Activated CD8-positive, alpha-beta memory T cell treated with anti-CD3 and anti-CD28 coated beads for 48 hours (primary cell): ENCODE data around the gene BTG4.

Source experiments
- DNase-seq, 3 experiments: peaks; one replicate each; pipeline ENCODE4 v3.0.0-alpha.2; 2020; ENCODE audit warnings: low read depth in 2 of 3, low spot score in 2 of 3

BTG4 gene

DNA sequence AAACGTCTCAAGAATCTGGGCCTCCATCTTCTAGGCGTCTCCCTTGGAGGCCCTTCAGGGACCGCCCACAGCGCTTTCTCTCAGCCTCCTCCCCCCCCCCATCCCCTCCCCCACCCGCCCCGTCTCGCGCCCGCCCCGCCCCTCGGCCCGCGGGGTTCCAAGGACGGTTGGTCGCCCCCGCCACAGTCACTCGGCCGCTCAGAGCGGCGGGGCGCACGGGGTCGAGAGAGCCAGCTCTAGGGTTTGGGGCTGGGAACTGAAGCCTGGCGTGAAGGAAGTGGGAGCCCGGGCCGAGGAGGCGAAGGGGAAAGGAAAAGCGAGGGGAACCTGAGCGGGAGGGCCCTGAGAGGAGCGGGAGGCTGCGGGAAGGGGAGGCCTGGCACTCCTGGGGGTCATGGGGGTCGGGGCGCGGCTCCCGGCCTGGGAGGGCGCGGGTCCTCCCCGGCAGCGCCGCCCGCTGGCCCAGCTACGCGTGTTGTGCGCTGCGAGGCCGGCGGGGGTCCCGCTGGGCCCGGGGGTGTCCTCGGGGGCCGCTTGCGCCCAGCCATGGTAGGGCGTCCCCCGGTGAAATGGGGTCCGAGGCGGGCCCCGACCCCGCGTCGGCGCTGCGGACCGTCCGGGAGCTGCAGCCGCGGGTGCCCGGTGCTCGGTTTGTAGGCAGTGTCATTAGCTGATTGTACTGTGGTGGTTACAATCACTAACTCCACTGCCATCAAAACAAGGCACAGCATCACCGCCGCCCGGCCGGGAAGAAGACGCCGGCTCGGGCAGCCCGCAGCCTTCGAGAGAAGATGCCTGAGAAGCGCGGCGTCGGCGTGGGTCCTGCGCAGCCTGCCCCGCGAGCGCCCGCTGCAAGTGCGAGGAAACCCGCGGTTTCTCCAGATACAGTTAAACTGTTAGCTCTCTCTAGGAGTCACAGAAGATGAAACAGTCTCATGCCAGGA, at the start of gene BTG4:
Gene BTG4, minus strand, starts transcription at position 91 of the 944 bp plus-strand sequence. CDS start 13,610 bp downstream, outside the sequence.
- DNase-seq = peak in 1 of 3 experiments; percentile 23

DNA sequence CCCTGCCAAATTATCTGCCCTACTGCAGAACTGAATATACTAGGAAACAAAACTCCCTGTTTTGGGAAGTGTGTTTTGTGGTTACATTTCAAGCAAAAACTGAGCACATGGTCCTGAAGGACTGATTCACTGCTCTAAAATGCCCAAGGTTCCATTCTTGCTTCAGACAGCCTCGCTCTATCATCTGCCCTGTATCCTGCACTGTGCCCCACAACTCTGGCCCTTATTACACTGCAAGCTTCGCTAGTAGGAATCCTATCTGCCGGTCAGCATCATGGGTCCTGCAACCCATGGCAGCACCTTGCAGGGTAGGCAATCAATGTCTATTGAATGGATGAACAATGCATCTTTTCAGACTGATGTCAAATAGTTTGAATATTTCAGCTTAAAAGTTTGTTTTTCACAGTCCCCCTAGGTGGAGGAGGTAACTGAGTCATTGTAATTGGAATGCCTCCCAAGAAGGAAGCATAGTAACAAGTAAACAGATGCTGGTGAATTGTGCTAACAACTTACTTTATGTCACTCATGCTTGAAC, 49.7 kb upstream of the BTG4 start:
- no peak for DNase-seq

DNA sequence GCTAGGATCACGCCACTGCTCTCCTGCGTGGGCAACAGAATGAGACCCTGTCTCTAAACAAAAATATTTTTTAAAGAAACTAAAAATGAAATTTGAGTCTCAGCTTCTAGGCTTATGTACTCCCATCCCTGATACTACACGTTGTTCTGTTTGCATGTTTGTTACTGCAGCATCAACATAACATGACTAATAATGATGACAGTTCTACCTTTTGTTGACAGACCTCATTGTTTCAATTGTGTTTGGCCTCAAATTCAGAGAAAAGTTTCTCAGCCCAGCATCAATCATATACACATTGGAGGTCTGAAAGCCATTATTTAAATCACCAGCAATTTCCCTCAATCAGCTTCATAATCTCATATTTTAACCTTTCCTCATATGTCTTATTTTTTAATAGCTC, 49.1 kb upstream of the BTG4 start:
- DNase-seq = no peak

DNA sequence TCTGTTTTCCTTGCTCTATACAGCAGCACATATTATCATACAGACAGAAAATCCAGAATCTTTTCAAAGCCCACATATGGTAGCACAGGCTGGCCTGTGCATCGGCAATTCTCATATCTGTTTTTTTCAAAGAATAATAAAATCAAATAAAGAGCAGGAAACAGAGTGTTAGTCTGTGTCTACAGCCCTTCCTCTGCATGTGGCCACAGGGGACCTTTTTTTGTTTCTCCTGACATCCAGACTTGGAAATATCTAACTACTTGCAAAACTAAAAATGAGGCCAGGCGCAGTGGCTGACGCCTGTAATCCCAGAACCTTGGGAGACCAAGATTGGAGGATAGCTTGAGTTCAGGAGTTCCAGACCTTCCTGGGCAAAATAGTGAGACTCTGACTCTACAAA, 48.6 kb upstream of the BTG4 start:
- DNase-seq = no peak

DNA sequence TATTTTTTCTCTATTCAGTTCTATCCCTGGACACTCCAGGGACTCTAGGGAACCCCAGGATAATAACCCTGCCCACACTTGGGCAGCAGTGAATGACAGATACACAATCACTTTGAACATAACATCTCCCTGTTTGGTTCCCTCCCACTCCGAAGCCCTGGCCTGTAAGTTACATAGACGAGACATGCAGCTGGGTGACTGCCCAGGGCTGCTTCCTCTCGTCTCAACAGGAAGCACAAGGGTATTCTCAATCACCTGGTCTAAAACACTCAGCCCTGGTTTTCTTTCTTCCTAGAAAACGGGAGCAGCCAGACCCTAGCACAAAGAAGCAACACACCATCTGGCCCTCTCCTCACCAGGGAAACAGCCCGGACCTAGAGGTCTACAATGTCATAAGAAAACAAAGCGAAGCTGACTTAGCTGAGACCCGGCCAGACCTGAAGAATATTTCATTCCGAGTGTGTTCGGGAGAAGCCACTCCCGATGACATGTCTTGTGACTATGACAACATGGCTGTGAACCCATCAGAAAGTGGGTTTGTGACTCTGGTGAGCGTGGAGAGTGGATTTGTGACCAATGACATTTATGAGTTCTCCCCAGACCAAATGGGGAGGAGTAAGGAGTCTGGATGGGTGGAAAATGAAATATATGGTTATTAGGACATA, 47.7 kb upstream of the BTG4 start:
- no peak for DNase-seq

DNA sequence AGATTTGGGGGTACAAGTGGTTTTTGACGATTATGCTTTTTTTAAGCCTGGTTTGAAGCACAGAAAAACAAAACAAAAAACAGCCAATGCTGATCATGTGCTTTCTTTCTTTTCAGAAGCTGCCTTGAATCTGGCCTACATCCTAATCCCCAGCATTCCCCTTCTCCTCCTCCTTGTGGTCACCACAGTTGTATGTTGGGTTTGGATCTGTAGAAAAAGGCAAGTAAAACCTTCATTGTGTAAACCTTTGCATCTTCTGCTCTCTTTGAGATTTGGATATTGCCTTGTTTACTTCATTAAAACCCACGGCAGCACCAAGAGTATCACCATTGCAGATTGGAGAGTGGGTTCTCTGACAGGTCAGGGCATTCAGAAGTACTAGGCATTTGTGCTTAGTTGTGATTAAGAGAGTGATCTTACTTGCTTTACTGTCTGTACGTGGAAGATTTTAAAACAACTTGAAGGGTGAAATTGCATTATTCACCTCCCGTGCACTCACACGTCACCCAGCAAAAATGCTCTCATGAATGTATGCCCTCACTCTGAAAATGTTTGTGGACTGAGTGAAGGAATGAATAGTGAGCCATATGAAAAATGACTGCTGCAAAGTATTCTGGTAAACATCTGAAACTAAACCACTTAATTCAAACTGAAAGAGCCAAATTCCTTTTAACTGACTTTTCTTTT, 45.4 kb upstream of the BTG4 start:
- DNase-seq = no peak

DNA sequence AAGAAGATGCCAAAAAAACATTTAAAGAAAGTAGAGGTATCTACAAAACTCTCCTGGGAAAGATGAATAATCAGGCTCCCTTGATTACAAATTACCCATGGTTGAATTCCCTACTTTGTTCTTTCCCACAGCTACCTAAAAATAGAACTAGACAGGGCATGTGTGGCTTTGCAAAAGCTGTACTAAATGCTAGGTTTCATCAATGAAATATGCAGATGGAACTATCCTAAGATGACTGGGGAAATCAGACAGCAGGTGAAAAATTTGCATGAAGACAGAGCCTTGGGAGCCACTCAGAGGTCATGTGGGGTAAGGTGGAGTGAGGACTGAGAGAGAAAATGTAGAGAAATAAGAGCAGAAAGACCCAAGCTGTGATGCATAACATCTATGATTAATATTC, 43.1 kb upstream of the BTG4 start:
- DNase-seq = no peak

DNA sequence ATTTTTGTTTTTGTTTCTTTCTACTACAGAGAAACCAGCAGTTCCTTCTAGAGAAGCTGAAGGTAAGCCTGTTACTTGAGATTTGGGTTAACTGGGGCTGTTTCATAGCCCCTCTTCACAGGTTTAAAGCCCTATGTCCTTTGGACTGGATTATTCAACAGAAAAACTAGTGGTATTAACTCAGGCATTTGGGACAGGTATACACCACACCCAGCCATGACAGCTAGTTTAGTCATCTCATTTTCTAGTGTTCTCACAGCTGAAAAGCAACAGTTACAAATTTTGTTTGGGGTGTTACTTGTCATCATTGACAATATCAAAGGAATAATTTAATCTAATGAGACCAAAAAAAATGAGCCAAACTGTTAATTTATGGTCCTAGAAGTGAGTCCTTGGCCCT, 42.3 kb upstream of the BTG4 start:
- no peak for DNase-seq

DNA sequence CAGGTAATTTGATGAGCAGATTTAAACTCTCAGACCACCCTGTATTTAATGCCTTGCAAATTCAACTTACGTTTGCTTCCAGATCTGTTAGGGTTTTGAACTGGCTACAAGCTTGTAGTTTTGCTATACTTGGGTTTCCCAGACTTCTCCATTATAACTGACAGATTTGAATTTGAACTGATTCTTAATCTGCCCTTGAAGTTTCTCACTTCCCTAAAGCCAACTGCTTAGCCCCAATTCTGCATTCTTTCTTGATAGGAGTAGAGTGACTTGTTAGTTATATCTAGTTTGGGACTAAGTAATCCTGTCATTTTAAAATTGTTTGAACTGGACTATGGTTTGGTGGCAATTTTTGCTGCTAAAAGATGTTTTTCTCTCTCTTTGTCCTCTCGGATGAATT, 38.1 kb upstream of the BTG4 start:
- DNase-seq = no peak

DNA sequence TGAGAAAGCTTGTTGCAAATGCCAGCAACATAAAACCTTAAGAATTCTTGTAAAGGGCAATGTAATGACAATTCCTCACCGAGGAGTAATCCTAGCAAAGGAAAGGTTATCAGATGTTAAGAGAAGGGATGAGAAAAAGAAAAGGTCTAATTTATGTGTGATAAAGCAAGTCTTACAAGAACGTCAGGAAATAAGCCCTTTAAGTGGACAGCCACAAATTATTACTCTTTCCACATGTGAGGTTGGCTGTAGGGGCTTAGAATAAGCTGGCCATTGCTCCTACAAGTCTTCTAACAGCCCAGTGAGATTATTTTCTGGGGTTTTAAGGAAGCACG, 37.6 kb upstream of the BTG4 start:
- DNase-seq = no peak

DNA sequence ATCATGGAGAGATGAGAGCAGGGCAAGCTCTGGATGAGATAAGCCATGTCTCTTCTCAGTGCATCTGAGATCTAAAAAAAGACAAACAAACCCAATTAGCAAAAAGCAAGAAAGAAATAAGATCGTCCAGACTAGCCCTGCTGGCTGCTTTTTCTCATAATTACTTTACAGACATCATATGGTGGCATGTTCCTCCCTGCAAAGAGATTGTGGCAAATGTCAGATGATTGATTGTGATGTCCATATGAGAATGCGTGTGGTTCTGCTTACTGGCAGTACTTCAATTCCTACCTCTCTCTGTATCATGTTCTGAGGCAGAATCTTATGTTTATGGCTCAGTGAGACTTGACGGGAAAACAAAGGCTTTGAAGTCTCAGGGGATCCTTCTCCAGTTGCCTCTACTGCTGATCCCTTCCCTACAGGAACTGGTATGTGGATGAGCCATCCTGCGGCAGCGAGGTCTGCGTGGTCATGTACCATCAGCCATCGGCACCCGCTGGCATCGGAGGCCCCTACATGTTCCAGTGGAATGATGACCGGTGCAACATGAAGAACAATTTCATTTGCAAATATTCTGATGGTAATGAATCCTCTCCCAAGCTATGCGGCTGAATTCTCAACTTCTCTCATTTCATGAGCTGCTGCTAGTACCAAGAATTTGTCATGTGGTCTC, 37.1 kb upstream of the BTG4 start:
- DNase-seq = no peak

DNA sequence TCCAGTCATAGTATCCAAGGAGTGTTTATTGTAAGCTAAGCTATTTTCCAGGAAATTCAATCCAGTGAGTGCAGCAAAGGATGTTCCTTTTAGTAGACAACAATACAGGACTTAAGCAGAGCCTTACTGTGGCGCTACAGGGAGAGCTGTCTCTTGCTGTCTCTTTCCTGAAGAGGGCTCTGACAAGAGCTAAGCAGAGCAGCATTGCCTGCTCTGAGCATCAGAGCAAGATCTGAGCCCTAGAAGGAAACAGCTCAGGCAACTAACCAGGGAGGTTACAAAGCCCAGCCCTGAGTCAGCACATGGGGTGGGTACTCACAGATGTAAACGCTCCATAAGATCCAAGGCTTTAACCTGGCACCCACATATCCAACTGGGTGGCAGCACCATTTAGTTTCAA, 36.3 kb upstream of the BTG4 start:
- DNase-seq = no peak

DNA sequence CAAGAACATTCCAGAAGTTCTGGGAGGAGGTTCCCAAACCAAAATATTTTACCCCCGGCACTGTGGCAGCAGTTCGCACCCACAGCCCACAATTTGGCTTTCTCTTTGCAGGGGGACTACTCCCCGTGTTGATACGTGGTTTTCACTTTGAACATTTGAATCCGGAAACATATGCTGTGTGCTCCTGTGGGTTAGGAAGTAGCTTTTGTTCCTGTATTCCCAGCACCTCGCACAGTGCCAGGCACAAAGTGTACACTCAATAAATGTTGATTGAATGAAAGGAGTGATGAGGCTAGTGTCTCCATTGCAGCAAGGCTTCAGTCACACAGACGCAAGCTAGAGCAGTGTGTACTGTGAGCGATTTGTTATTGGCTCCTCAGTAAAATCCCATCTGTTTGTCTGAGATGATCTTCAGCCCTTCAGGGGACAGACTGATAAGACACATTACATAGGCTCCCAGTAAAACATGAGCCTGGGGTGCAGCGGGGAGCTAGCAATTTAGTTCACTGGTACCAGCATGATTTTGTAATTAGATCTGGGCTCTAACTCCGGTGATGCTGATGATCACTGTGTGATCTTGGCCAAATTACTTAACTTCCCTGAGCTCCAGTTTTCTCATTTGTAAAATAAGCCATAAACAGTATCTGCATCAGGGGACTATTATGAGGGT, 30.6 kb upstream of the BTG4 start:
- no peak for DNase-seq

DNA sequence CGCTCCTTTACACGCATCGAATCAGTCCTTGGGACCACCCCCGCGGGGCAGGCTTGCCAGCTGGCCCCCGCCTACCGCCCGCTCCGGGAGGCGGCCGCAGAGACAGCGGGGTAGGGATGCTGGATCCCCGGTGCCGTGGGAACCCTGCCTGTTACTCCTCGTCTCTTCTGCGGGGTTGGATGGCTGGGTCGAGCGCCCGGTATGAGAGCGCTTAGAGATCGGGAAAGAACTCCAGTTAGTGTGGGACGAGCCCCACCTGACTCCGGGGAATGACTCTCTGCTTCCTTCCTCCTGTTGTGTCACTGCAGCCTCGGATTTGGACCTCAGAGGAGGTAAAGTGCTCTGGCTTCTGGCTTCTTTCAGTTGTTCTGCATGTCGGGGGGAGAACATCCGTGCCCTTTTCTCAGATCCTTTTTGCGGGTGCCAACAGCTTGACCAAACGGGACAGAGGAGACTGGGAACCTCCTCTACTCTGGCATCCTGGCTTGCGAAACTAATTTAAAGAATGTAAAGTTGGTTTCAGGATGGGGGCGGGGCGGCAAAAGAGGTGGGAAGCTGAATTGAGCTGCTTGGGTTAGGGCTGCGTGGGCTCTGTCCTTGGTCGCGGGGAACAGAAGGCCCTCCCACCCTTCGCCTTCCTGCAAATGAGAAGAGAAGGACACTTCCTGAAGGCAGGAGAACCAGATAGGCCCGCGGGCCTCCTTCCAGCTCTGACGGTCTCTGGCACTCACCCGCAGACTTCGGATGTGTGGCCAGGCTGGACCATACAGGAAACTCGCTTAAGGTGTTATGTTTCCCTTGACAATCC, 29.3 kb upstream of the BTG4 start:
- DNase-seq = no peak

DNA sequence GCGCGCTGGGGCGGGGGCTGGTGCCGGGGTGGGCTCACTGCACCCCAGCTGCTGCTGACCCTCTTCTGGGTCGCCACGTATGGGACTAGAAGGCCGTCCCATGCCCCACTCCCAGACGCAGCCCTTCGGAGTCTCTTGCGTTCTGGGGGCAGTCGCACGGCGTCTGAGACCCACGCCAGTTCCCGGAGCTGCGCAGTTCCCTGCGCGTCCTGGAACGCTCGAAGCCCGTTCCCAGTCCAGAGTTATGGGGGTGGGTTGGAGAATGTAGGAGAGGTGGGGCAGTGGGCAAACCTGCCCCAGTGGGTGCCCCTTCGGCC, 28.7 kb upstream of the BTG4 start:
- DNase-seq = no peak

DNA sequence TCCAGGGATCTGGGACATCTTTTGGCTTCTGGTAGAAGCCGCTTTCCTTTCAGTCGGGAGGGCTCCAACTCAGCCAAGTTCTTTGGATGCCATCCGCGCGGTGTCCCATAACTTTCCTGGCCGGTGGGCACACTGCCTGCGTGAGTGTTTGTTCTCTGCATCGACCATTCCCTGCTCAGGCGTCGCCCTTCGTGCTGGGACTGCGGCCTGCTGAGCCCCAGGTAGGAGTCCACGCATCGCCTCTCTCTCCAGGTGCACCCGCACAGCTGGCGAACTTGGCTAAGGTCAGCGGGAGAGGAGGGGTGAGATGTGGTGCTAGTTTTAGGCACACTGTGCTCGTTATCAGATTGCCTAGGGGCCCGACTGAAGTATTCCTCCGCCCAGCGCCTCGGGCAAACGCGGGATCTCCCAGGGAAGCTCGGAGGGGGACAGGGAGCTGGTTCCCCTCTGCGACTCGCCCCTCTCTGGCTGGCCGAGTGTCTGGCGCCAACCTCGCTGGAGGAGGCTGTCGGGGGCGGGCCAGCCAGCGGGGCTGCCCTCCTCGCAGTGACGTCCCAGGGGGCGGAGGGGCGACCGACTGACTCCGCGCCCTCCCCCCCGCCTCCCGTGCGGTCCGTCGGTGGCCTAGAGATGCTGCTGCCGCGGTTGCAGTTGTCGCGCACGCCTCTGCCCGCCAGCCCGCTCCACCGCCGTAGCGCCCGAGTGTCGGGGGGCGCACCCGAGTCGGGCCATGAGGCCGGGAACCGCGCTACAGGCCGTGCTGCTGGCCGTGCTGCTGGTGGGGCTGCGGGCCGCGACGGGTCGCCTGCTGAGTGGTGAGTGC, 28.1 kb upstream of the BTG4 start, which contains the start of gene LAYN:
Gene LAYN, plus strand, starts transcription at position 607 of the 823 bp plus-strand sequence. Its CDS starts 124 bp downstream, at position 731.
- DNase-seq = peak in 2 of 3 experiments; percentile 39 to 50

DNA sequence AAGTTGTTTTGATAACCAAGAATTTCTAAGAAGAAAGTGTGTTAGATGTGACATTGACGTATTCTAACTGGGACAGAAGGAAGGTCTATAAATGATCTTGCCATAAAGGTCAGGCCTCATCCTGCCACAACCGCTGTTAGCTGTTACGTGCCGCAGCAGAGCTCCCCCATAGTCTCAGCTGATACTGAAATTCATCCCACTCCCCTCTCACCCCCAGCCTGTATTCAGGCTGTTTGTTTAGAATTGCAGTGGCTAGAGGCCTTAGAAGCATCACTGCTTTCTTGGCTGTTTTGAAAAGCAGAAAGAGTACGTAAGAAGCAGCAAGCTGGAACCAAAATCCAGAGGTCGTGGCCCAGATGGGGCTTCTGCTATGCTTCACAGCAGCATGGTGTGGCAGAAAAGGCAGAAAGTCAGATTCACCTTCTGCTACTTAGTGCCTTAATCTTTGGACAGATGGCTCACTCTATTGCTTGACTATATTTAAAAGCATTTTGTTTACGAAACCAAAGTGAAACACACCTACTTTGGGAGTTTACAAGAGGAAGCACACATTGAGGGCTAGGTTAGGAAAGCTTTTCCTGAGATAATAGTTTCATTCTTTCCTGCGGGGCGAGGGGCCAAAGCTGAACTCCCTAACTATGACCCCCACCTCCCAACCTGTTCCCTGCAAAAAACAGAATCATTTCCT, 27.4 kb upstream of the BTG4 start:
- peak in 1 of 3 experiments; percentile 25 for DNase-seq

DNA sequence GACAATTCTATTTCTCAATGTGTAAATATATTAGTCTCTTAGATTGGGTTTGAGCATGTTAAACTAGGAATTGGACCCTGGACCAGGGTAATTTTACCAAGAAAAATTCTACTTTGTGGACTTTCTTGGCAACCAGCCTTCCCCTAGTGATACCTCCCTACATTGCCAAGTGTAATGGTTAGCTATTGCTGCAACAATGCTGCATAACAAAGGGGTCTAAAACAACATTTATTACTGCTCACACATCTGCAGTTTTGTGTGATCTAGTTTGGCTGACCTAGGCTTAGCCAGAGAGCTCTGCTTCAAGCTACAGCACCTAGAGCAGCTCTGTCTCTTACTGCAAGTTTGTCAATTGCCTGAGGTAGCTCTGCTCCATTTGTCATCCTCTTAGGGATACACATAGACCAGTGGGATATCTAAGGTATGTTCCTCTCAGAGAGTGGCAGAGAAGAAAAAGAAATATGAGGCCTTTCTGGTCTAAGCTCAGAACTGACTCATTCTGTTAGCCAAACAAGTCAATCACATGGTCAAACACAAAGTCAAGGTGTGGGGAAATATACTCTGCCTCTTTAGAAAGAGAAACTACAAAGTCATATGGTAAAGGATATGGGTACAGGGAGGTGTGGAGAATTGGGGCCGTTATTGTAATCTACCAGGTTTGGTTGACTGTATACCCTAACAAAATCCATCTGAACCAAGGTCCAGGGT, 26.4 kb upstream of the BTG4 start:
- no peak for DNase-seq
